ENCODE data around the gene CTIF.
A peak's percentile ranks its signal among the peaks of the same experiment; 100 is the strongest.

CTIF gene

GRCh38 chr18:48777744-48778116 lies 238.9 kb downstream of the CTIF start:
- no peak for DNase-seq

DNA sequence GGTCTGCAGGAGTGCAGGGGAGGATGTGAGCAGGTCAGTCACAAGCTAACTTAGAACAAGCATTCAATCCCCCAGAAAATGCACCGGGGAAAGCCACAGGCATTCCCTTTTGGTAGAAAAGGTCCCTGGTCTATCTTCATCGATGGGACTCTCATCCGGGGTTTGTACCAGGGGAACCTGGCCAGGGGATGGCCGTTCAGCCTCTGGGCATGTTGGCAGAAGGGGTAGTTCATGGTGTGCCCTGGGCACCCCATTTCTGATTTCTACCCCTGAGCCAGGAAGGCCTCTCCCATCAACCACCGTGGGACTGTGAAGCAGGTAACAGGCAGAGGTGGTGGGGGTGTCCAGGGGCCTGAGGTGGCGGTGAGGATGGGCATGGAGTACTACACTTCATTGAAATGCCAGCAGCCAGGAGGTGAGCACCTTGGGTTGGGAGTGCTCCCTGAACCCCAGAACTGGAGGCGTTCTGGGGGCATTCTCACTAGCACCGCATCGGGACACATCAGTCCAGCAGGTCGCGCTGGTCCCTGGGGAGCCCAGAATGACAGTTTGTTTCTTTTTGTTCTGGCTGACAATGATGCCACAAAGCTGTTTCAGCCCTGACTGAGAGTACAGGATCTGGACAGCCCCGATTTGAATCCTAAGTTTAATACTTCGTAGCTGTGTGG lies 239.6 kb downstream of the CTIF start:
- no peak for DNase-seq

GRCh38 chr18:48779462-48779861 lies 240.6 kb downstream of the CTIF start:
- no peak for DNase-seq

- no peak for DNase-seq
These were observed 241.5 kb downstream of the CTIF start for GRCh38 chr18:48780201-48780912.

DNA sequence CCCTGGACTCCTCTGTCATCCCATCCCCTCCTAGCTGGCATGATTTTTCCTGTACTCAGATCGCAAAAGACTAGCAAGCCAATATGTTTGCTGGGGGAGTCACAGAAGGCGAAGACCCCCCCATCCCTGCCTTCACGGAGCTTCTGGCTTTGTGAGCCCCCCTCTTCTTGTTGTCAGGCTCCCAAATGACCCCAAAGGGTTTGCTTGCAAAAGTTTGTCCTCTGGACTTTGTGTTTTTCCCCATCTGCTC lies 242.0 kb downstream of the CTIF start:
- DNase-seq = peak in 1 of 14 donors; percentile 61

DNA sequence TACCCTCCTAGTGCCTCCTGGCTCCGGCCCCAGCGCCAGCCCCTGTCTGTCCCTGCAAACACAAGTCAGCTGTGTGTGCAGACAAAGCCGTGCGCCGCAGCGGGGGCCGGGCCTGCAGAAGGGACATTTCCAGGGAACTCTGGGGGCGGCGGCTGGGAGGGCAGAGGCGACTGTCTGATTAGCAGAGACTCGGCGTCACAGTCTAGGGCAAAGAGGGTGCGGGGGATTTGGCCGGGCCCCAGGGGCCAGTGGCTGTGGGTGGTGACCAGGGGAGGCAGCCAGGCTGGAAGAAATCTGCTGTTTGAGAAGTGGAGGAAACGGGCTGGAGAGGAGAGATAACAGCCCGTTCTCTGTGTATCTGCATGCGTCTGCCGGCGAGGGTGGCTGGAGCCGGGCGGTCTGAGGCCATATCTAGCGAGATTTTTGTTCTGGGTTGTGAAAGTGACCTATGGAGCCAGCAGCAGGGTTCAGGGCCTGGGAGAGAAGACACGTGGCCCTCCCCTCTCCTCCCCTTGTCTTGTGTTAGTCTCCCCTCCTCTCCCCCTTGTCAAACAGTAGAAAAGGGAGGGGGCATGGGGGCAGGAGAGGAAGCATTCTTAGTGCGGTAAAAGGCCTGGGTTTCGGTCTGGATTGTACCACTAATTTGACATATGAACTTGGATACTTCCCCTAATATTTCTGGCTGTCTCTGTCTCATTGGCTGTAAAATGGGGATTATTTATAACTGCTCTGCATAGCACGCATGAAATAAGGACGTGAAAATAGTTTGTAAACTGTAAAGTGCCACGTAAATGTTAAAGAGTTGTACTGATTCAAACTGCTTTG lies 242.5 kb downstream of the CTIF start:
- peak in 12 of 14 donors; percentile 47 to 87 (median 72) for DNase-seq

DNA sequence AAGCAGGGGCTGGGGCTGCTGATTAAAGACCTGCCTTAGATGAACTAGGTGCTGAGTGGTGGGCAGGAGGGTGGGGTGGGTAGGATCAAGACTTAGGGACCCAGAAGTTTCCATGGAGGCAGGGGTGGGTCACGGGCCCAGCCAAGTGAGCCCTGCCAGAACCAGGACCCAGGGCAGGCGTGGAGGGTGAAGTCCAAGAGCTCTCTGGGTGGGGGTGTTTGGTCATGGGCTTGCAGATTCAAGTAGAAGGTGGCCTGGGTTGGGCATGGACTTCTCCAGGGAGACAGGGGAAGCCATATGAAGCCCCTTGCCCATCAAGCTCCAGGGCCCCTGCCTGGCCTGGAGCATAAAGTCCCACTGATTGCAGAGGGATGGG lies 243.1 kb downstream of the CTIF start:
- no peak for DNase-seq

- DNase-seq = peak in 5 of 14 donors; percentile 26 to 73 (median 58)
These were observed 243.6 kb downstream of the CTIF start for GRCh38 chr18:48782381-48782861.

- DNase-seq = no peak
These were observed 245.0 kb downstream of the CTIF start for GRCh38 chr18:48783616-48784520.

- DNase-seq = no peak
These were observed 245.8 kb downstream of the CTIF start for GRCh38 chr18:48784656-48785055.

GRCh38 chr18:48785091-48785614 lies 246.3 kb downstream of the CTIF start:
- peak in 3 of 14 donors; percentile 17 to 49 (median 38) for DNase-seq

- DNase-seq = no peak
These were observed 247.1 kb downstream of the CTIF start for GRCh38 chr18:48785736-48786454.

- DNase-seq = no peak
These were observed 247.8 kb downstream of the CTIF start for GRCh38 chr18:48786455-48787202.

GRCh38 chr18:48787203-48788151 lies 248.6 kb downstream of the CTIF start:
- DNase-seq = no peak

- no peak for DNase-seq
These were observed 249.5 kb downstream of the CTIF start for GRCh38 chr18:48788373-48788772.

DNA sequence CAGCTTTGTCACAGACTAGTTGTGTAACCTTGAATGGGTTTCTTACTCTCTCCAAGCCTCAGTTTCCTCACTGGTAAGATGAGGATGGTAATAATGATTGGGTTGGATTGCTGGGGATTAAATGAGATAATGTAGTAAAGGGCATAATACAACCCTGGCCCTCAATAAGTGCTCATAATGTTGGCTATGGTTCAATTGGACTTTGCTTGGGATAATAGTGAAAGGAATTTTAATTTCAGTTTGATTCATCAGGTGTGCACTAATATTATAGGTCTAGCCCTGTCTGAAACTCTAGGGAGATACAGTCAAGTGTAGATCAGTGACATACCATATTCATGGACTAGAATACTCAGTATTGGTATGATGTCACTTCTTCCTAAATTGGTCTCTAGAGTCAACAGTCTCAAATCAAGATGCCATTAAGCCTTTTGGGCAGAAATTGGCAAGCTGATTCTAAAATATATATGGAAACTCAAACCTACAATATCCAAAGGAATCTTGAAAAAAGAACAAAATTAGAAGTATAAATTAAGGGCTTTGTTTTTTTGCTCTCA lies 250.5 kb downstream of the CTIF start:
- no peak for DNase-seq

DNA sequence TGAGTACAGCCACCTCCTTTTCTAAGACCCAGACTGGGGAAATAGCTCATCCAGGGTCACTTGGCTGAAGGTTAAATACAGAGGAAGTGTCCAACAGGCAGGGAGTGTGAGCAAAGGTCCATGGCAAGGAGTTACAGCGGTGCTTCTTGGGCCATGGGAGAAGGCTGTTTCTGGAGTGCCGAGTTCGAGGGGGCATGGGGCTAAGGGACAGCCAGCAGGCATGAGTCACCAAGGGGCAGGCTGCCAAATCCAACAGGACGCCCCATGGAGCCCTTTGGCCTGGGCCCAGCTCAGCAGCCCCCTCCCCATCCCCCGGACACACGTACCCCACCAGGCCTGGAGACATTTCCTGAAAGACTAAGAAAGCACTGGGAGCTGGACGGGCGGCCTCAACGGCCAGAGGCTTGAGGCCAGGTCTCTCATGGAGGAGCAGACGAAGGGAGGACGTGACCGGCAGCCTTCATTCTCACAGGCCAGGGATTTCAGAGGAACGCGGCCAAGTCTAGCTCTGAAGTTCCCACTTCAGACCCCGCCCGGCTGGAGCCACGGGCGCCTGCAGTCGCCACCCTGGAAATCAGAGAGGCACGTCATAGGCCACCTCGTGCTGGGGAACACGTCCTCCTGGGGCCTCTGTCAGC lies 251.5 kb downstream of the CTIF start:
- DNase-seq = peak in 1 of 14 donors; percentile 70

- no peak for DNase-seq
These were observed 252.2 kb downstream of the CTIF start for GRCh38 chr18:48790869-48791635.

Data from C1 segment of cervical spinal cord (tissue), 14 donors.